Fibroblast of lung (primary cell): ENCODE measurements around the gene GYPC. TPM values are rescaled to one million over a fixed set of nuclear protein-coding genes. Genes with fewer than 3 reads are reported as not detected.

Experiments used
- DNase-seq, 2 donors: peaks; one replicate each; pipeline versions ENCODE4 v3.0.0 to v3.0.0-alpha.2; 2010; ENCODE audit warnings: low read depth in 2 of 2
- H2AFZ ChIP-seq: 2 replicates; pipeline ENCODE4 v1.5.1; 2012; ENCODE audit warnings: low read length, control low read depth, inconsistent platforms
- H3K27ac ChIP-seq: 2 replicates; pipeline ENCODE4 v1.5.1; 2011; ENCODE audit warnings: low read length, control low read depth; ENCODE audit not compliant: insufficient read depth
- H3K27me3 ChIP-seq: 2 replicates; pipeline ENCODE4 v1.5.1; 2011; ENCODE audit warnings: mild to moderate bottlenecking, low read length; ENCODE audit not compliant: control insufficient read depth, insufficient read depth
- H3K36me3 ChIP-seq: 2 replicates; pipeline ENCODE4 v1.5.1; 2011; ENCODE audit warnings: low read length; ENCODE audit not compliant: control insufficient read depth, insufficient read depth
- H3K4me1 ChIP-seq: 2 replicates; pipeline ENCODE4 v1.5.1; 2011; ENCODE audit warnings: low read length; ENCODE audit not compliant: control insufficient read depth, insufficient read depth; ENCODE audit errors: extremely low read depth
- H3K4me2 ChIP-seq: 2 replicates; pipeline ENCODE4 v1.5.1; 2011; ENCODE audit warnings: low read length, control low read depth; ENCODE audit not compliant: insufficient read depth; ENCODE audit errors: extremely low read depth
- H3K4me3 ChIP-seq, 4 experiments: fragments of 200-600 bp in 1 of 4; sonication (generic) in 1 of 4; replicated peaks in 1 of 4; 2 replicates each; pipeline ENCODE4 v1.5.1; 2011 to 2016; ENCODE audit warnings: low read length in 4 of 4, low read depth in 3 of 4, mild to moderate bottlenecking in 3 of 4, control low read depth in 2 of 4, inconsistent platforms in 1 of 4, mixed read lengths in 1 of 4; ENCODE audit not compliant: insufficient read depth in 1 of 4; ENCODE audit errors: control extremely low read depth in 1 of 4
- H3K79me2 ChIP-seq: 2 replicates; pipeline ENCODE4 v1.5.1; 2012; ENCODE audit warnings: mild to moderate bottlenecking, low read length, inconsistent platforms; ENCODE audit not compliant: control insufficient read depth, insufficient read depth
- H3K9ac ChIP-seq: 2 replicates; pipeline ENCODE4 v1.5.1; 2011; ENCODE audit warnings: mild to moderate bottlenecking, low read length, control low read depth; ENCODE audit not compliant: insufficient read depth
- H3K9me3 ChIP-seq: 2 replicates; pipeline ENCODE4 v1.5.1; 2012; ENCODE audit warnings: low read depth, low read length; ENCODE audit not compliant: control insufficient read depth, insufficient read depth
- H4K20me1 ChIP-seq: 2 replicates; pipeline ENCODE4 v1.5.1; 2011; ENCODE audit warnings: low read length; ENCODE audit not compliant: control insufficient read depth, insufficient read depth; ENCODE audit errors: extremely low read depth
- EZH2 ChIP-seq: IDR thresholded peaks from 2 replicates; pipeline ENCODE4 v1.5.1; 2012; ENCODE audit warnings: low read length, control low read depth, mild to moderate bottlenecking; ENCODE audit errors: missing control alignments
- polyA minus RNA-seq: library from RNA; depleted of rRNA, polyadenylated mRNA; stranded (reverse); fragments of >200 nt; gene quantifications from 2 replicates; pipeline ENCODE4 v1.2.3, GENCODE V29; 2011; ENCODE audit warnings: low replicate concordance
- polyA plus RNA-seq, 2 donors: library from polyadenylated mRNA; depleted of rRNA in 1 of 2; stranded (reverse) in 1 of 2; unstranded in 1 of 2; fragments of >200 nt; gene quantifications; 2 replicates each; pipeline ENCODE4 v1.2.1, GENCODE V29; 2011 to 2012; ENCODE audit warnings: missing spikeins in 1 of 2
- total RNA-seq: library from RNA; depleted of rRNA; stranded (reverse); fragments of >200 nt; gene quantifications from 2 replicates; pipeline ENCODE4 v1.2.1, GENCODE V29; 2014
- TF ChIP-seq, protein P1 (sequence below), 2 donors: IDR thresholded peaks in 1 of 2; conservative IDR thresholded peaks in 1 of 2; 1 replicate in 1 of 2; 2 replicates in 1 of 2; pipeline ENCODE4 v1.5.1; 2011 to 2012; ENCODE audit warnings: low read length in 2 of 2, control low read depth in 1 of 2, inconsistent platforms in 1 of 2, low read depth in 1 of 2, mild to moderate bottlenecking in 1 of 2

Gene GYPC, protein sequence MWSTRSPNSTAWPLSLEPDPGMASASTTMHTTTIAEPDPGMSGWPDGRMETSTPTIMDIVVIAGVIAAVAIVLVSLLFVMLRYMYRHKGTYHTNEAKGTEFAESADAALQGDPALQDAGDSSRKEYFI
- total RNA-seq = 135 and 244 TPM in 2 replicates
- 167 and 170 TPM in 2 replicates for polyA plus RNA-seq
- 136 and 141 TPM in 2 replicates for polyA plus RNA-seq (2012)
- 236 and 284 TPM in 2 replicates for polyA minus RNA-seq

DNA sequence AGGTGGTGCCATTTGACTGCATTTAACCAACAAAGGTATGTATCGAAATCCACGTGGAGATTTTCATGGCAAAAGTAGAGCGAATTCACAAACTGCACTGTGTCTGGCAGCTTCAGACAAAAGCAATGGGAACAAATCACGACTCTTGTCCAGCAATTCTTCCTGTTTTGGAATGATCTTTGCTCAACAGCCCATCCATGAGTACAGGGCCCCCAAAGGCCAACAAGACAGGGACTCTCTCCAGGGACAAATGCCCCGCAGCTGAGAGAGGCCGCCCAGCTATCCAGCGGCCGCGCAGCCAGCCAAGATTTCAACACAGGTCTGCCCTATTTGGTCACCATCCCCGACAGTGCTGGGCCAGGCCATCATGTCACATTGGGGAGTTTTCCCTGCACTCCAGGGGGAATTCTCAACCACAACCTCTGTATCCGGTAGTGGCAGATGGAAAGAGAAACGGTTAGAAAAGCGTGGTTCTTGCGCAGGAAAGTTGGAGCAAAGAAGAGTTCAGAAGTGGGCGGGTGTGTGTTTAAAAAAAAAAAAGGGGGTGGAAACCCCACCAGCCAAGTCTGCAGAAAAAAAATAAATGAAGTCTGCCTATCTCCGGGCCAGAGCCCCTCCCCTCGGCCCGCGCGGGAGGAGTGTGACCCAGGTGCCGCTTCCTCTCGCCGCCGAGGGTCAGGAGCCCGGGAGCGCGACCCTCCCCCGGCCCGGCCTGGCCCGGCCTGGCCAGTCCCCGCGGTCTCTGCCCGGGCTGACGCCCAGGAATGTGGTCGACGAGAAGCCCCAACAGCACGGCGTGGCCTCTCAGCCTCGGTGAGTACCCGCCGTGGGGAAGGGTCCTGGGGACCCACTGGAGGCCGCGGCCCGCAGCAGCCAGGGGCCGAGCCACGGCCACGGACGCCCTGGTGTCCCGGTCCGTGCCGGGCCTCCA is at the start of gene GYPC:
Gene GYPC, plus strand, starts transcription at position 659 of the 931 bp plus-strand sequence. Its CDS starts 106 bp downstream, at position 765.
- Histone ChIP-seq H3K79me2 (peaks cover 12% of the 10 kb centered on the region), H4K20me1 (no peaks in the 10 kb centered on the region), H3K9me3 (no peaks in the 10 kb centered on the region), H3K4me2 (peak within 1 kb of the TSS; percentile 61), H3K9ac (peak within 1 kb of the TSS; percentile 93), H3K4me3 (peak within 1 kb of the TSS; percentile 50 to 89 (median 78)), H3K36me3 (no peaks in the 10 kb centered on the region), H3K4me1 (peaks cover 14% of the 10 kb centered on the region), H3K27ac (peak within 1 kb of the TSS; percentile 98), H3K27me3 (no peaks in the 10 kb centered on the region), H2AFZ (peak within 1 kb of the TSS; percentile 70)
- peak; percentile 47 to 83 for DNase-seq
- TF ChIP-seq, protein P1, sequence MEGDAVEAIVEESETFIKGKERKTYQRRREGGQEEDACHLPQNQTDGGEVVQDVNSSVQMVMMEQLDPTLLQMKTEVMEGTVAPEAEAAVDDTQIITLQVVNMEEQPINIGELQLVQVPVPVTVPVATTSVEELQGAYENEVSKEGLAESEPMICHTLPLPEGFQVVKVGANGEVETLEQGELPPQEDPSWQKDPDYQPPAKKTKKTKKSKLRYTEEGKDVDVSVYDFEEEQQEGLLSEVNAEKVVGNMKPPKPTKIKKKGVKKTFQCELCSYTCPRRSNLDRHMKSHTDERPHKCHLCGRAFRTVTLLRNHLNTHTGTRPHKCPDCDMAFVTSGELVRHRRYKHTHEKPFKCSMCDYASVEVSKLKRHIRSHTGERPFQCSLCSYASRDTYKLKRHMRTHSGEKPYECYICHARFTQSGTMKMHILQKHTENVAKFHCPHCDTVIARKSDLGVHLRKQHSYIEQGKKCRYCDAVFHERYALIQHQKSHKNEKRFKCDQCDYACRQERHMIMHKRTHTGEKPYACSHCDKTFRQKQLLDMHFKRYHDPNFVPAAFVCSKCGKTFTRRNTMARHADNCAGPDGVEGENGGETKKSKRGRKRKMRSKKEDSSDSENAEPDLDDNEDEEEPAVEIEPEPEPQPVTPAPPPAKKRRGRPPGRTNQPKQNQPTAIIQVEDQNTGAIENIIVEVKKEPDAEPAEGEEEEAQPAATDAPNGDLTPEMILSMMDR (conservative IDR thresholded peaks at IDR 0.05 in 1 of 2, IDR thresholded peaks at IDR 0.05 in 1 of 2; ENCODE audit: low read depth in 1 of 2, low read length in 2 of 2) = no peak
- TF ChIP-seq EZH2 = no peak

DNA sequence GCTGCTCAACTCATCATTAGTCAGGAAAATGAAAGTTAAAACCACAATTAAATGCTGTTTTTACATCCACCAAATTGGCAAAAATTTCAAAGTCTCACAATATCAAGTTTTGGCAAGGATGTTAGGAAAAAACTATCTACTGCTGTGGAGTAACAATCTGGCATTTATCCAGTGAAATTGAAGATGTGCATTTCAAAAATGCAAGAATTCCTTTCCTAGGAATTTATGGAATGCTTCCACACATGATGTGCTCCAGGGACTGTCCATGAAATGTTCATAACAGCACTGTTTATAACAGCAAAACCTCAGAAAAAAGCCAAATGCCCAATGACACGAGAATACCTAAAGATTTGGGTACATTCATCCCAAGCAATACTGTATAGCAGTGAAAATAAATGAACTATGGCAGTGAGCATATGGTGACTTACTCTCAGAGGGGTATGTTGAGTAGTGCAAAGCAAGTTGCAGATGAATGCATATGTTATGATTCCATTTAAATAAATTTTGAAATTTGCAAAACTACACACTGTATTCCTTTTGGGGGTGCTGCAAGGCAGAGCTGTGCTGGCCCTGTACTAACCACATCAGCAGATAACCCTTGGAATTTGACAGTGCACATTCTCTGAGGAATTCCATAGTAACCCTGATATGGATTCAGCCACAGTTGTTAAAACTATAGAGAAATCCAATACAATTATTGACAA is 41.3 kb upstream of the GYPC start:
- TF ChIP-seq, protein P1 (conservative IDR thresholded peaks at IDR 0.05 in 1 of 2, IDR thresholded peaks at IDR 0.05 in 1 of 2; ENCODE audit: low read depth in 1 of 2, low read length in 2 of 2) = no peak
- no peak for TF ChIP-seq EZH2
- no peak overlapping the region for H3K4me3 ChIP-seq

More for the DNA sequence above, 41.3 kb upstream of the GYPC start:
- peak in 1 of 2 donors; percentile 9 for DNase-seq
- H3K4me2 ChIP-seq = no peak overlapping the region
- H2AFZ ChIP-seq = no peak overlapping the region
- no peak overlapping the region for H3K9ac ChIP-seq
- H3K9me3 ChIP-seq = no peaks in the 10 kb centered on the region
- H3K4me1 ChIP-seq = peaks cover 3% of the 10 kb centered on the region
- H4K20me1 ChIP-seq = no peaks in the 10 kb centered on the region
- H3K27ac ChIP-seq = no peak overlapping the region
- H3K79me2 ChIP-seq = no peaks in the 10 kb centered on the region
- H3K27me3 ChIP-seq = no peaks in the 10 kb centered on the region
- H3K36me3 ChIP-seq = no peaks in the 10 kb centered on the region
